Left renal cortex interstitium (tissue), 4 donors: ENCODE data around the gene ARFIP1. TPM values are rescaled to one million over a fixed set of nuclear protein-coding genes. Genes with fewer than 3 reads are reported as not detected.

Experiments
- DNase-seq, 4 donors: peaks; one replicate each; pipeline ENCODE4 v3.0.0-alpha.2; 2013; ENCODE audit warnings: low read depth in 4 of 4, low spot score in 2 of 4, missing footprints in 1 of 4
- polyA plus RNA-seq, 4 donors: library from polyadenylated mRNA; unstranded; fragments of 120-200 nt; gene quantifications; one replicate each; pipeline ENCODE4 v1.2.1, GENCODE V29; 2013; ENCODE audit not compliant: insufficient read length in 4 of 4

The ARFIP1 gene
- polyA plus RNA-seq, 4 donors, result 40.4 to 46.7 (median 44.8) TPM

DNA sequence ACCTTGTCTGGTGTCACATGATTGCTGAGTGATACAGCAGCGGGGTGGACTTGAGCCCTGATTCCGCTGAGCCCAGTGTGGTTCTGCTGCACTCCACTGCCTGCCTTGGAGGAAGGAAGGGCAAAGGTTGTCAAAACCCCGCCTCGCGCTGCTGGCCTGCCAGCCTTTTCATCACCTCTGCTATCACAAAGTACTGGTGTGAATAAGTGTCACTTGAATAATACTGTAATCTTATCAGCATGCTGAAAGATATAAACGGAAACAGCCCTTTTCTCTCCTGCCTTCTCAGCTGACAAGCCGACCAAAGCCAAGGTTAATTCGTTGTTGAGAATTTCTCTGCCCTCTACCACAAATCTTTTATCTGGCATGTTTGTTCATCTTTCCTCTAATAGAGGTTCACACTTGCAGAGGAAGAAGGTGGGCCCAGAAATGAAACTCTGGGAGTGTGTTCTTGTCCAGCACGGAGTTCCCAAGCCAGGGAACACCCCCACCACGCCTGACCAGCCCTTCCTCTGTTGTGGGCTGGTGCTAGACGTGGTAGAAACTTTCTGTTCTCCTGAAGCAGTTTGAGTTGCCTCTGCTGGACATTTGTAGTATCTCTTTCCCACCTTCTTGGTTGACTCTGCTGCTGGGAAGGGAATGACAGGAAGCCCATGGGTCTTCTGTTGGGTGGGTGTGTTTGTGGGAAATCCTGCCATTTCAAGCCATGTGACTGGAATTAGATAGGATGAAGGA lies 177.8 kb downstream of the ARFIP1 start:
- DNase-seq, result no peak

DNA sequence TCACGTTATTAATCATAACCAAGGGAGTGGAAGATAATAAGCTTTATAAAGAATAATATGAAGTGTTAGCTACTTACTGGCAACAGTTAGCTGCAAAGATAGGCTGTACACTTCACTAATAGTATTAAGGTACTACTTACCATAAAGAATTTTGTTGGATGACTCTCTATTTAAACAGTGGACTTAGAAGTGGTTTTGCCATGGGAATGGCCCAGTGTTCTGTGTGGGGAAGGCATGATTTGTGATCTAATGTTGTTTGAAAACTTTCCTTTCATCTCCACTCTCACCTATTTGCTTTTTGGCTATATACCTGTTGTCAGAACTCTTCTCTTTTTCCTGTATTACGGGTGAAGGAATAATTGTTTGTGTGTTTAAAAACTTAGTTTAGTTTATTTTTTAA lies 179.3 kb downstream of the ARFIP1 start:
- DNase-seq, result no peak

DNA sequence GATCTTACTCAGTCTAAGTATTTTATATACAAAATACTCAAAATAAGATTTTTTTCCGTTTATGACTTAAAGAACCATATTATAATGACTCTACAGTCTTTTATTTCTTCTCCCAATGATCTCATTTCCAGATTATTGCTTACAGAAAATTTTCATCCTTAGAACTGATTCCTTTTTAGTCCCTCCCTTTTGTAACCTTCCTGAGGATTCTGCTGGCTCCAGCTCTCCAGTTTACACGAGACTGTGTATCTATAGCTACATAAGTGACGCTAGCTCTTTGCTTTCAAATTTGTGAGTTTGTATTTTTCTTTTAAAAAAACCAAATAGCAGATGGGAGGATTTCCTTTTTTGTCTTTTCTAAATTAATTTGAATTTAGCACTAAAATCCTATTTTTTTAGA lies 180.3 kb downstream of the ARFIP1 start:
- DNase-seq, result no peak

DNA sequence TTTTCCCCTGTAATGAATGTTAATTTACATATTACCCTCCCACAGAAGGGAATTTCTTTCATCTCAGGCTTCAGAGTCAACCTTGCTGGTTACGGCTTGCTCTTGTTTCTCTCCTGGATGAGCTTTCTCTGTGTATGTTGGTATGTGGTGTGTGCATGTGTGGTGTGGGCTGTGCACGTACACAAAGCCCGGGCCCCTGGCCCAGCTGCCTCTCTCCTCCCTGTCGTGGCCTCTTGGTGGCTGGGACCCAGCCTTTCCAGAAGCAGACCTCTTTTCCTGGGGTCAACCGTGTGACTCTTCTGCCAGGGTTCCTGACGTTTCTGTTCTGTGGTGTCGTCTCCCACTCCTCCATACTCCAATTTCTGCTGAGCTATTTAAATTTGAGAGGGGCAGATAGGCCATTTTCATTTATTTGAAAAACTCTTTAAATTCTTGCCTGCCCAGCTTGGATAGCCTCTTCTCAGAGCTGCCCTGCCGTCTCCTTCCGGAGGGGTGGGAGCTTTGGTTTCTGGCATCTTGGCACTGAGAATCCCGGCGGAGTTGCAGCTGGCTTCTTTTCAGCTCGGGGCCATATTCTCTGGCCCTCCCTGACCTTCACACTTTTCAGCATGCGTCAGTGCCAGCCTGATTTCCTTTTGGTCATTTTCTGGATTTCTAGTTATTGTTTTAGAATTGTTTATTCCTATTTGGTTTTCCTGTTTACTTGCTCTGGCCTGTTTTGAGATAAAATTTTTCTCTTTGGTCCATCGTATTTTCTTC lies 181.4 kb downstream of the ARFIP1 start:
- no peak for DNase-seq

DNA sequence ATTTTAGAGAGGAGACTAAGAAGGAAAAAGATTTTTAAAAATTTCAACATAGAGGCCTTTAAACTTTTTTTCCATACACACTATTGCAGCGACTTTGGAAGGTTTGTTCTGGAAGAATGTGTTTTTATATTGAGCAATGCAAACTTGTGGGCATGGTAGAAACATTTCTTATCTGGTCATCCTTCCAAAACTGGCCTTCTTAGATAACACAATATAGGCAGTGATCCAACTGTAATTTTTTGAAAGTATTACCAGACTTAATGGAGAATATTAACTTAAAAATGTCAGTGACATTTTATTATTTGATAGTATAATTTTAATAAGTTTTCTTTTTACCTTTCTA lies 182.0 kb downstream of the ARFIP1 start:
- no peak for DNase-seq

Other genes with a start within 250 kb of the ARFIP1 start
- 10 to 100 TPM; 25.8 to 37.3 (median 32.0) TPM for gene FBXW7, start 243.9 kb upstream of the ARFIP1 start, polyA plus RNA-seq
- gene TMEM154, start 100.0 kb upstream of the ARFIP1 start, polyA plus RNA-seq, result 1 to 10 TPM in 2 of 4 donors, under 1 TPM in 2; 0.62 to 1.7 (median 1.3) TPM
- 1 to 10 TPM; 1.7 to 3.0 (median 2.4) TPM for gene TIGD4, start 224 bp upstream of the ARFIP1 start, polyA plus RNA-seq
- gene FHDC1, start 156.4 kb downstream of the ARFIP1 start, polyA plus RNA-seq, result 1 to 10 TPM; 4.1 to 4.8 (median 4.5) TPM